Activated CD4-positive, alpha-beta memory T cell treated with anti-CD3 and anti-CD28 coated beads, Interleukin-2, amount 10 ng/mL, durations not matched to agents 7 days and 5 days (primary cell): ENCODE data around the gene SMARCB1. TPM values are rescaled to one million over a fixed set of nuclear protein-coding genes. Genes with fewer than 3 reads are reported as not detected.

Experiments used
- CTCF ChIA-PET: fragments of 350-600 bp; sonication (Branson Sonifier 250); formaldehyde crosslinking; loops from one replicate; lab custom pipeline; 2021; ENCODE audit warnings: antibody characterized with exemption, inconsistent platforms; lab: Charles Lee
- POLR2A ChIA-PET: fragments of 350-600 bp; sonication (Branson Sonifier 250); formaldehyde crosslinking; loops from one replicate; lab custom pipeline; 2021; ENCODE audit warnings: antibody characterized with exemption; lab: Charles Lee
- DNase-seq: peaks from one replicate; pipeline ENCODE4 v3.0.0-alpha.2; 2020
- H3K27ac Mint-ChIP-seq: one replicate; pipeline ENCODE4 v1.8.0; 2021; ENCODE audit warnings: mild to moderate bottlenecking, mixed read lengths
- H3K27me3 Mint-ChIP-seq: one replicate; pipeline ENCODE4 v1.8.0; 2021; ENCODE audit warnings: mixed read lengths
- H3K36me3 Mint-ChIP-seq: one replicate; pipeline ENCODE4 v1.8.0; 2021; ENCODE audit warnings: low read depth, mixed read lengths
- H3K4me1 Mint-ChIP-seq: one replicate; pipeline ENCODE4 v1.8.0; 2021; ENCODE audit warnings: mixed read lengths
- H3K4me3 Mint-ChIP-seq: one replicate; pipeline ENCODE4 v1.8.0; 2021; ENCODE audit warnings: mild to moderate bottlenecking, mixed read lengths
- H3K9me3 Mint-ChIP-seq: one replicate; pipeline ENCODE4 v1.8.0; 2021; ENCODE audit warnings: mixed read lengths
- total RNA-seq, 2 experiments: library from RNA; stranded (reverse); gene quantifications; one replicate each; pipeline ENCODE4 v1.2.3, GENCODE V29; 2021

SMARCB1 gene
- total RNA-seq, 2 experiments from 2014 or later, result 65.6 to 66.9 TPM

DNA sequence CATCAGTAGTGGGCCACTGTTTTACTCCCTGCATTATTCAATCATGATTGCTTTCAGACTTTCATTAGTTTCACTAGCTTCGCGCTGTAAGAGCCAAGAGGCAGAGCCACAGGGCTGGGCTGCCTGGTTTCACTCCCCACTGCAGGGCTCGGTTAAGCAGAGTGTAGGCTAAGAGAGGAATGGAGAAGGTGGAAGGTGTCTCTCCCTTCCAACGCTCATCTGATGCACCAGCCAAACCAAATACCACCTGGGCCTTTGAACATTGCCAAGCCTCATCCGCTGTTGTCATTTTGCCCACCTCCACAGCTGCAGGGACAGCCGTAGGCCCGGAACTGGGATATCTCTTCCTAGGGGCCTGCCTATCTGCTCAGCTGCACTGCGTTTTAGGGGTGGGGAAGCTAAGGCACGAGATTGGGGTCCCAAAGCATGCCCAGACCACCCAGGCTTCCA is 480 bp upstream of the SMARCB1 start:
- H3K4me3 Mint-ChIP-seq, result peak overlapping the region; percentile 88
- H3K27ac Mint-ChIP-seq, result peak overlapping the region; percentile 91
- ChIA-PET CTCF (interaction anchor here (0.6 to 1.1 kb wide), 2 partner anchors 16 to 57 kb away, joined by 3 to 9 read pairs; no protein-coding TSS in a partner anchor), POLR2A (interaction anchor here (0.8 to 2.4 kb wide), 7 partner anchors 11 to 225 kb away, joined by 3 to 17 read pairs (median 4); partner anchors contain the start of gene CABIN1)
- DNase-seq, result no peak
- H3K27me3 Mint-ChIP-seq, result no peaks in the 10 kb centered on the region
- no peaks in the 10 kb centered on the region for H3K9me3 Mint-ChIP-seq
- peaks cover 3% of the 10 kb centered on the region for H3K36me3 Mint-ChIP-seq
- peaks cover 37% of the 10 kb centered on the region for H3K4me1 Mint-ChIP-seq

DNA sequence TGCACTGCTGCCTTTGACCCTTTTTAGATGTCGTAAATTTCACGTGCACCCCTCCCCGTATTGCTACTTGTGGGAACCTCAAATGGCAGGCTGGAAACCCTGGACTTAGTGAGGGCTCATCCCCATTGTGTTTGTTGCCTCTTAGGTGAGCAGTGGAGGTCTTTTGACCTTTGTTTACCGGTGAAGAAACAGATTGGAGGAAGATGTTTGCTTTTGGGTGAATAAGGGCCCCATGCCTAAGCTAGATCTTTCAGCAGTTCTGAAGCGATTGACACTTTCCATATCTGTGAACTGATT is 782 bp downstream of the SMARCB1 start:
- no peak for DNase-seq
- Mint-ChIP-seq H3K36me3 (peaks cover 8% of the 10 kb centered on the region), H3K4me1 (peaks cover 42% of the 10 kb centered on the region), H3K4me3 (peak overlapping the region; percentile 88), H3K27me3 (no peaks in the 10 kb centered on the region), H3K27ac (peak overlapping the region; percentile 91), H3K9me3 (no peaks in the 10 kb centered on the region)
- ChIA-PET POLR2A (interaction anchor here (0.5 to 3.6 kb wide), 10 partner anchors 12 to 223 kb away, joined by 3 to 17 read pairs (median 4); partner anchors contain the start of genes CABIN1, MIF and SLC2A11), CTCF (interaction anchor here (0.5 to 1.4 kb wide), 4 partner anchors 12 to 69 kb away, joined by 3 to 6 read pairs (median 4); partner anchors contain the start of gene CHCHD10)

GRCh38 chr22:23787910-23788309 is 1.1 kb downstream of the SMARCB1 start:
- no peaks in the 10 kb centered on the region for H3K9me3 Mint-ChIP-seq
- peaks cover 11% of the 10 kb centered on the region for H3K36me3 Mint-ChIP-seq
- ChIA-PET POLR2A (interaction anchor here (1.2 to 3.6 kb wide), 6 partner anchors 21 to 106 kb away, joined by 3 to 14 read pairs (median 4); partner anchors contain the start of genes MIF and SLC2A11), CTCF (interaction anchor here (0.6 to 1.4 kb wide), 3 partner anchors 13 to 70 kb away, joined by 3 to 4 read pairs (median 4); partner anchors contain the start of gene CHCHD10)
- peak overlapping the region; percentile 88 for H3K4me3 Mint-ChIP-seq
- peaks cover 44% of the 10 kb centered on the region for H3K4me1 Mint-ChIP-seq
- DNase-seq, result no peak
- H3K27me3 Mint-ChIP-seq, result no peaks in the 10 kb centered on the region
- peak overlapping the region; percentile 91 for H3K27ac Mint-ChIP-seq

GRCh38 chr22:23789121-23789520 is 2.4 kb downstream of the SMARCB1 start:
- no peak overlapping the region for H3K4me3 Mint-ChIP-seq
- CTCF ChIA-PET, result interaction anchor here (0.7 kb wide), 1 partner anchor 19 kb away, joined by 4 read pairs; no protein-coding TSS in a partner anchor
- H3K27ac Mint-ChIP-seq, result no peak overlapping the region
- no peak for DNase-seq
- no peaks in the 10 kb centered on the region for H3K27me3 Mint-ChIP-seq
- peaks cover 44% of the 10 kb centered on the region for H3K4me1 Mint-ChIP-seq
- peaks cover 17% of the 10 kb centered on the region for H3K36me3 Mint-ChIP-seq
- POLR2A ChIA-PET, result interaction anchor here (1.2 to 3.6 kb wide), 3 partner anchors 23 to 69 kb away, joined by 3 to 14 read pairs (median 4); partner anchors contain the start of gene SLC2A11
- no peaks in the 10 kb centered on the region for H3K9me3 Mint-ChIP-seq

GRCh38 chr22:23789638-23790037 is 2.9 kb downstream of the SMARCB1 start:
- CTCF ChIA-PET, result interaction anchor here (0.7 kb wide), 1 partner anchor 19 kb away, joined by 4 read pairs; no protein-coding TSS in a partner anchor
- peaks cover 40% of the 10 kb centered on the region for H3K4me1 Mint-ChIP-seq
- H3K27me3 Mint-ChIP-seq, result no peaks in the 10 kb centered on the region
- no peak for DNase-seq
- no peak overlapping the region for H3K27ac Mint-ChIP-seq
- H3K4me3 Mint-ChIP-seq, result no peak overlapping the region
- no peaks in the 10 kb centered on the region for H3K9me3 Mint-ChIP-seq
- POLR2A ChIA-PET, result interaction anchor here (1.2 to 3.6 kb wide), 3 partner anchors 22 to 68 kb away, joined by 3 to 14 read pairs (median 4); partner anchors contain the start of gene SLC2A11
- peaks cover 17% of the 10 kb centered on the region for H3K36me3 Mint-ChIP-seq

- H3K4me1 Mint-ChIP-seq, result peaks cover 38% of the 10 kb centered on the region
- ChIA-PET CTCF (no interaction called here), POLR2A (interaction anchor here (1.0 kb wide), 1 partner anchor 25 kb away, joined by 3 read pairs; no protein-coding TSS in a partner anchor)
- H3K27ac Mint-ChIP-seq, result no peak overlapping the region
- no peak overlapping the region for H3K4me3 Mint-ChIP-seq
- H3K27me3 Mint-ChIP-seq, result no peaks in the 10 kb centered on the region
- H3K9me3 Mint-ChIP-seq, result no peaks in the 10 kb centered on the region
- peaks cover 20% of the 10 kb centered on the region for H3K36me3 Mint-ChIP-seq
- DNase-seq, result no peak
Observed at GRCh38 chr22:23790819-23791737, 4.3 kb downstream of the SMARCB1 start.

DNA sequence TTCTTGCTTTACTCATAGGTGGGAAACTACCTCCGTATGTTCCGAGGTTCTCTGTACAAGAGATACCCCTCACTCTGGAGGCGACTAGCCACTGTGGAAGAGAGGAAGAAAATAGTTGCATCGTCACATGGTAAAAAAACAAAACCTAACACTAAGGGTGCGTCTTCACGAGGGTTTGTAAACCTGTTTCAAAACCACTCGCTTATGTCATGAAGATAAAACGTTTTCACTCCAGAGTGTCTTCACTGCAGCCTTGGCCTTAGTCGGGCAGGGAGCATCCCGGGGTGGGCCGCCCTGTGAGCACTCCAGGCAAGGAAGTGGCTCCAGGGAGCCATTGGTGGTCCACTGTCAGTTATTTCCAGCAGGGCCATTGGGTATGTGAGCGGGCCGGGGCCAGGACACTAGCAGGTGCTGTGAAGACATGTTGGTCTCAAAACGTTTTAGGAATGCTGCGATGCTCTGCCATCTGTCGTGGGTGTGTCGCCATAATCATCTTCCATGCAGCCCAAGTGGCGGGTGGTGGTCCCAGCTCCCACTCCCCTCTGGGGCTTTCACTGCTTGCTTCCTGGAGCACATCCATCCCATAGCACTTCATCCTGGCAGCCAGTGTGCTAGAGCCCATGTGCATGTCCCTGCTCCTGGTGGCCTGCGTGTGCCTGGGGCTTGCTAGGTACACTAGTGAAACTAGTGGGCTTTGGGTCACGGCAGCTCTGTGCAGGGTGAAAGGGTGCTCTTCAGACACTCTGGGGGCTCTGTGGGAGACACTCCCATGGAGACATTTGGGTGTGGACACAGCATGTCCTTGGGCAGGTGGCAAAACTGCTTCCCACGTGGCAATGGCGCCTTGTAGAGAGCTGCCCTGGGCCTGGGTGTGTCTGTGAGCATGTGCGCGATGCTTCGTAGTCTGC is 5.2 kb downstream of the SMARCB1 start:
- CTCF ChIA-PET, result no interaction called here
- Mint-ChIP-seq H3K9me3 (no peaks in the 10 kb centered on the region), H3K27me3 (no peaks in the 10 kb centered on the region), H3K4me3 (no peak overlapping the region), H3K27ac (no peak overlapping the region), H3K4me1 (peaks cover 31% of the 10 kb centered on the region), H3K36me3 (peaks cover 27% of the 10 kb centered on the region)
- POLR2A ChIA-PET, result interaction anchor here (1.0 kb wide), 1 partner anchor 26 kb away, joined by 3 read pairs; no protein-coding TSS in a partner anchor
- no peak for DNase-seq

- H3K27me3 Mint-ChIP-seq, result no peaks in the 10 kb centered on the region
- H3K27ac Mint-ChIP-seq, result no peak overlapping the region
- ChIA-PET POLR2A (no interaction called here), CTCF (no interaction called here)
- no peak overlapping the region for H3K4me3 Mint-ChIP-seq
- peaks cover 23% of the 10 kb centered on the region for H3K4me1 Mint-ChIP-seq
- peaks cover 32% of the 10 kb centered on the region for H3K36me3 Mint-ChIP-seq
- DNase-seq, result no peak
- H3K9me3 Mint-ChIP-seq, result no peaks in the 10 kb centered on the region
Observed at GRCh38 chr22:23793326-23793725, 6.6 kb downstream of the SMARCB1 start.

- ChIA-PET CTCF (no interaction called here), POLR2A (no interaction called here)
- no peak for DNase-seq
- Mint-ChIP-seq H3K4me1 (peaks cover 7% of the 10 kb centered on the region), H3K4me3 (no peak overlapping the region), H3K9me3 (no peaks in the 10 kb centered on the region), H3K27me3 (no peaks in the 10 kb centered on the region), H3K36me3 (peaks cover 42% of the 10 kb centered on the region), H3K27ac (no peak overlapping the region)
Observed at GRCh38 chr22:23796461-23796860, 9.7 kb downstream of the SMARCB1 start.

- H3K27ac Mint-ChIP-seq, result no peak overlapping the region
Observed at GRCh38 chr22:23800297-23801237, 13.8 kb downstream of the SMARCB1 start.

DNA sequence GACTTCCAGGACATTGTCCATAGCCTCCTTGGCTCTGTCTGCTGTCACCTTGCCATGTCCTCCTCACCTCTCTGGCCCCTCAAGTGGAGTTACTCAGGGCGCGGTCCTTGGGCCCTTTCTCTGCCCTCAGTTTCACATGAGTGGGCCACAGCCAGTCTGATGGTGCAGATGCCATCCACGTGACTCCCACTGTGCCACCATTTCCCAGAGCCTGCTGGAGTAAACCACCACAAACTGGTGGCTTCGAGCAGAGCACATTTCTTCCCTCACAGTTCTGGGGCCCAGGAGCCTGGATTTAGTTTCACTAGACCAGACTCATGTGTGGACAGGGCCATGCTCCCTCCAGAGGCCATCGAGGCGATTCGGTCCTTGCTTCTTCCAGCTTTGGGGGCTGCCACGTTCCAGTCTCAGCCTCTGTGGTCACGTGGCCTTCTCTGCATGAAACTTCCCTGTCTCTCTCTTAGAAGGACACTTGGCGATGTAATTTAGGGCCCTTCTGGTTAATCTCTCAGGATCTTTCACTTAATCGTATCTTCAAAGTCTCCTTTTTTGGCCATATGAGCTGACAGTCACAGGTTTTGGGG is 14.6 kb downstream of the SMARCB1 start:
- ChIA-PET CTCF (no interaction called here), POLR2A (no interaction called here)
- Mint-ChIP-seq H3K9me3 (no peaks in the 10 kb centered on the region), H3K36me3 (peaks cover 55% of the 10 kb centered on the region), H3K27ac (no peak overlapping the region), H3K4me1 (no peaks in the 10 kb centered on the region), H3K4me3 (no peak overlapping the region), H3K27me3 (no peaks in the 10 kb centered on the region)
- DNase-seq, result no peak

More at GRCh38 chr22:23800297-23801237, 13.8 kb downstream of the SMARCB1 start:
- no peak for DNase-seq
- ChIA-PET POLR2A (no interaction called here), CTCF (no interaction called here)
- Mint-ChIP-seq H3K36me3 (peaks cover 54% of the 10 kb centered on the region), H3K4me1 (no peaks in the 10 kb centered on the region), H3K9me3 (no peaks in the 10 kb centered on the region), H3K27me3 (no peaks in the 10 kb centered on the region), H3K4me3 (no peak overlapping the region)
